ENCODE data around the gene UGGT2.

DNA sequence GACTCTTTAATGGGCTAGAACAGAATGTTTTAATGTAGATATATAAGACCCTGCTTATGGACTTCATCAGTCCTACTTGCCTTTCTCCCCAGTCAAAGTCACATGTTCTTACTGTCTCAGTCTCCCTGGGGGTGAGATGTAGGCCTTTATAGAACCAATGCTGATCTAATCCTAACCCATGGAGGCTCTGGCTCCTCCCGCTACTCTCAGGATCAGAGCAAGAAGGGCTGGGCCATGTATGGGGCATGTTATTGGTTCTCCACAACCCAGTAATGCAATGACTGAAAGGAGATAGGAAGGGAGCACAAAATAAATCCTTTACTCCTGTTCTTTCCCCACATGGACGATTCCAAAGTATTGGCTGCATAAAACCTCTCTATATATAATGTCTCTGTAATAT, 82.3 kb downstream of the UGGT2 start:
- TF ChIP-seq, protein P1, sequence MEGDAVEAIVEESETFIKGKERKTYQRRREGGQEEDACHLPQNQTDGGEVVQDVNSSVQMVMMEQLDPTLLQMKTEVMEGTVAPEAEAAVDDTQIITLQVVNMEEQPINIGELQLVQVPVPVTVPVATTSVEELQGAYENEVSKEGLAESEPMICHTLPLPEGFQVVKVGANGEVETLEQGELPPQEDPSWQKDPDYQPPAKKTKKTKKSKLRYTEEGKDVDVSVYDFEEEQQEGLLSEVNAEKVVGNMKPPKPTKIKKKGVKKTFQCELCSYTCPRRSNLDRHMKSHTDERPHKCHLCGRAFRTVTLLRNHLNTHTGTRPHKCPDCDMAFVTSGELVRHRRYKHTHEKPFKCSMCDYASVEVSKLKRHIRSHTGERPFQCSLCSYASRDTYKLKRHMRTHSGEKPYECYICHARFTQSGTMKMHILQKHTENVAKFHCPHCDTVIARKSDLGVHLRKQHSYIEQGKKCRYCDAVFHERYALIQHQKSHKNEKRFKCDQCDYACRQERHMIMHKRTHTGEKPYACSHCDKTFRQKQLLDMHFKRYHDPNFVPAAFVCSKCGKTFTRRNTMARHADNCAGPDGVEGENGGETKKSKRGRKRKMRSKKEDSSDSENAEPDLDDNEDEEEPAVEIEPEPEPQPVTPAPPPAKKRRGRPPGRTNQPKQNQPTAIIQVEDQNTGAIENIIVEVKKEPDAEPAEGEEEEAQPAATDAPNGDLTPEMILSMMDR (IDR thresholded peaks at IDR 0.05), result no peak
- no peak for TF ChIP-seq POLR2A (IDR thresholded peaks at IDR 0.05)

Measured in esophagus squamous epithelium (tissue), 4 donors.